IMR-90 (cell line): ENCODE measurements around the gene NMNAT3. TPM values are rescaled to one million over a fixed set of nuclear protein-coding genes. Genes with fewer than 3 reads are reported as not detected.

Source experiments
- ATAC-seq: fragments of 200-7000 bp; cut with Tn5 transposase; 2 replicates; pipeline ENCODE4 v1.9.1; 2020; ENCODE audit warnings: low read depth, mild to moderate bottlenecking, moderate library complexity
- BruUV-seq: library from RNA; stranded (reverse); fragments of 400-500 nt; replicated peaks from 2 replicates; lab custom pipeline; 2021; lab: Mats Ljungman, UMichigan
- CTCF ChIA-PET: fragments of 300-600 bp; formaldehyde crosslinking; extraction: SDS; loops from one replicate; lab custom pipeline; 2021; ENCODE audit warnings: antibody characterized with exemption; lab: Yijun Ruan, JAX
- POLR2A ChIA-PET: fragments of 300-600 bp; sonication (Branson Sonifier 250); formaldehyde crosslinking; loops from one replicate; lab custom pipeline; 2022; ENCODE audit warnings: antibody characterized with exemption; ENCODE audit not compliant: unreplicated experiment; lab: Charles Lee
- DNase-seq: peaks from one replicate; pipeline ENCODE4 v3.0.0; 2013
- H2AFZ ChIP-seq: replicated peaks from 2 replicates; pipeline ENCODE3; 2013; ENCODE audit warnings: low read length, mild to moderate bottlenecking; ENCODE audit not compliant: poor library complexity
- H2AK5ac ChIP-seq: 2 replicates; pipeline ENCODE4 v1.6.1; 2013; ENCODE audit warnings: low read depth, low read length, inconsistent platforms
- H2AK9ac ChIP-seq: replicated peaks from 2 replicates; pipeline ENCODE3; 2013; ENCODE audit warnings: mild to moderate bottlenecking, low read depth, low read length, moderate library complexity; ENCODE audit not compliant: poor library complexity
- H2BK120ac ChIP-seq: 2 replicates; pipeline ENCODE4 v1.6.1; 2013; ENCODE audit warnings: low read depth, low read length, inconsistent platforms
- H2BK15ac ChIP-seq: 3 replicates; pipeline ENCODE4 v1.6.1; 2013; ENCODE audit warnings: low read depth, low read length, inconsistent platforms
- H2BK20ac ChIP-seq: 2 replicates; pipeline ENCODE4 v1.6.1; 2013; ENCODE audit warnings: low read depth, mild to moderate bottlenecking, inconsistent platforms, low read length, moderate library complexity
- H2BK5ac ChIP-seq: 2 replicates; pipeline ENCODE4 v1.6.1; 2013; ENCODE audit warnings: mild to moderate bottlenecking, low read depth, low read length, inconsistent platforms; ENCODE audit not compliant: poor library complexity, severe bottlenecking
- H3K14ac ChIP-seq: replicated peaks from 2 replicates; pipeline ENCODE4 v1.6.1; 2013; ENCODE audit warnings: low read depth, low read length, inconsistent platforms
- H3K18ac ChIP-seq: 2 replicates; pipeline ENCODE4 v1.6.1; 2013; ENCODE audit warnings: low read depth, low read length, control low read depth
- H3K23ac ChIP-seq: 2 replicates; pipeline ENCODE4 v1.6.1; 2013; ENCODE audit warnings: low read depth, low read length, inconsistent platforms
- H3K27ac ChIP-seq: 2 replicates; pipeline ENCODE4 v1.5.1; 2013; ENCODE audit warnings: mild to moderate bottlenecking, control low read depth, low read length; ENCODE audit not compliant: insufficient read depth
- H3K27me3 ChIP-seq: 2 replicates; pipeline ENCODE4 v1.6.1; 2013; ENCODE audit warnings: low read length; ENCODE audit not compliant: control insufficient read depth, insufficient read depth
- H3K36me3 ChIP-seq: 2 replicates; pipeline ENCODE4 v1.6.1; 2013; ENCODE audit warnings: low read length, mixed read lengths; ENCODE audit not compliant: control insufficient read depth, insufficient read depth
- H3K4ac ChIP-seq: 2 replicates; pipeline ENCODE4 v1.6.1; 2013; ENCODE audit warnings: low read depth, low read length, inconsistent platforms
- H3K4me1 ChIP-seq: 2 replicates; pipeline ENCODE4 v1.6.1; 2013; ENCODE audit warnings: low read length, mixed read lengths; ENCODE audit not compliant: control insufficient read depth, insufficient read depth
- H3K4me2 ChIP-seq: 2 replicates; pipeline ENCODE4 v1.6.1; 2013; ENCODE audit warnings: low read depth, mild to moderate bottlenecking, control low read depth, low read length, moderate library complexity
- H3K4me3 ChIP-seq: 2 replicates; pipeline ENCODE4 v1.5.1; 2013; ENCODE audit warnings: low read depth, mild to moderate bottlenecking, control low read depth, low read length, moderate library complexity; ENCODE audit not compliant: insufficient read depth
- H3K56ac ChIP-seq: 2 replicates; pipeline ENCODE4 v1.6.1; 2013; ENCODE audit warnings: low read length, inconsistent platforms; ENCODE audit not compliant: insufficient read depth; ENCODE audit errors: extremely low read depth
- H3K79me1 ChIP-seq, 2 experiments: 2 replicates each; pipeline ENCODE4 v1.6.1; 2013; ENCODE audit warnings: low read length in 2 of 2, inconsistent platforms in 1 of 2, low read depth in 1 of 2
- H3K9ac ChIP-seq: 2 replicates; pipeline ENCODE4 v1.6.1; 2013; ENCODE audit warnings: low read depth, low read length, control low read depth
- H3K9me1 ChIP-seq: 2 replicates; pipeline ENCODE4 v1.6.1; 2013; ENCODE audit warnings: low read length, inconsistent platforms; ENCODE audit not compliant: insufficient read depth
- H3K9me3 ChIP-seq: 2 replicates; pipeline ENCODE4 v1.6.1; 2013; ENCODE audit warnings: low read length; ENCODE audit not compliant: control insufficient read depth, insufficient read depth
- H4K20me1 ChIP-seq: 2 replicates; pipeline ENCODE4 v1.6.1; 2013; ENCODE audit warnings: low read length, inconsistent platforms; ENCODE audit not compliant: insufficient read depth
- H4K5ac ChIP-seq: 2 replicates; pipeline ENCODE4 v1.6.1; 2013; ENCODE audit warnings: mild to moderate bottlenecking, low read depth, low read length, control low read depth
- H4K8ac ChIP-seq, 2 experiments: 2 replicates each; pipeline ENCODE4 v1.6.1; 2013; ENCODE audit warnings: low read depth in 2 of 2, low read length in 2 of 2, control low read depth in 1 of 2, inconsistent platforms in 1 of 2
- H4K91ac ChIP-seq: 2 replicates; pipeline ENCODE4 v1.6.1; 2013; ENCODE audit warnings: low read depth, low read length, inconsistent platforms; ENCODE audit not compliant: insufficient read depth
- FOS ChIP-seq: fragments of 150-350 bp; IDR thresholded peaks from 2 replicates; pipeline ENCODE4 v1.6.1; 2016; ENCODE audit warnings: low read depth, low read length
- WGBS, 2 experiments: methylation state at CpG; one replicate each; pipeline versions ENCODE4 v1.1.5 to v1.1.7; 2013; ENCODE audit warnings: missing lambda C conversion rate in 2 of 2; ENCODE audit not compliant: insufficient read length in 1 of 2; ENCODE audit errors: extremely low coverage in 2 of 2; 5-methylcytosine and 5-hydroxymethylcytosine counted together
- dilution Hi-C: fragments of 300-500 bp; cut with HindIII; formaldehyde crosslinking; loops from one replicate; pipeline ENCODE4 v1.14.3; 2018; ENCODE audit warnings: low sequenced_read_pairs; ENCODE audit not compliant: unreplicated experiment
- in situ Hi-C: fragments of 300-500 bp; cut with MboI; formaldehyde crosslinking; loops from 3 replicates; pipeline ENCODE4 v1.14.3; 2019; ENCODE audit warnings: low sequenced_read_pairs, inconsistent platforms, mixed read lengths
- intact Hi-C: fragments of 100-400 bp; cut with micrococcal nuclease; formaldehyde crosslinking; loops from 2 replicates; pipeline ENCODE4 v1.10.0; 2022
- microRNA-seq, 2 experiments: library from miRNA; stranded (forward) in 1 of 2; unstranded in 1 of 2; fragments of 10-50 nt in 1 of 2; fragments of <30 nt in 1 of 2; gene quantifications in 1 of 2; microRNA quantifications in 1 of 2; one replicate each; pipeline versions ENCODE3 to v1.1.0; 2013 to 2020; ENCODE audit not compliant: insufficient read depth in 1 of 2, insufficient read length in 1 of 2, unreplicated experiment in 1 of 2
- polyA plus RNA-seq, 3 experiments: library from polyadenylated mRNA; depleted of rRNA; stranded (reverse); fragments of >200 nt; gene quantifications; 2 replicates each; pipeline ENCODE4 v1.2.3, GENCODE V29; 2012; ENCODE audit warnings: low replicate concordance in 1 of 3
- small RNA-seq, 5 experiments: library from RNA; depleted of rRNA; stranded (forward); fragments of <200 nt; gene quantifications; one replicate each; pipeline ENCODE3, GENCODE V24; 2012
- total RNA-seq: library from RNA; depleted of rRNA; stranded (reverse); fragments of >200 nt; gene quantifications from 2 replicates; pipeline ENCODE4 v1.2.3, GENCODE V29; 2012; rRNA removed

NMNAT3 gene
- total and polyA plus RNA-seq, 2 of the 4 experiments (the other 2 are of a cell fraction), result 0.12 to 0.36 TPM

DNA sequence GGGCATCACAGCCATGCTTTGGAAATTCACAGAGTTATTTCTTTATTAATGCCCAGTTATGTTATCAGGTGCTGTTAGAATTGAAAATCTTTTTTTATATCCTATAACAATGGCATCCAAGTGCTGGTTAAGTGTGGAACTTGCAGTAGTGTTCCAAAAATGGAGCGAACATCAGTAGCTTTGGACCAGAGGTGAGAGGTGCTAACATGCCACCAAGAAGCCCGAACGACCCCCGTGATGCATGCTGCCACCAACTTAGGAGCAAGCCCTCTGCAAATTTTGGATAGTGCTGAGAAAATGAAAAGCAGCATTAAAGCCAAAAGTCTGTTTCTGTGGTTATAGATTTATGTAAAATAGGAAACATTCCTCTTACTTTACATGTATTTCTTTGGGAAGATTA is 163.0 kb downstream of the NMNAT3 start:
- TF ChIP-seq FOS, result no peak
- H3K79me1 ChIP-seq, result no peaks in the 10 kb centered on the region
- dilution Hi-C loops, result no loop called here
- no peaks in the 10 kb centered on the region for H3K27me3 ChIP-seq
- H3K14ac ChIP-seq, result no peak overlapping the region
- no peak overlapping the region for H4K8ac ChIP-seq
- no peak overlapping the region for H3K56ac ChIP-seq
- no TSS peak for BruUV-seq
- no peak overlapping the region for H2AK9ac ChIP-seq
- no peak overlapping the region for H4K5ac ChIP-seq
- intact Hi-C loops, result no loop called here
- H4K20me1 ChIP-seq, result no peaks in the 10 kb centered on the region
- H2BK5ac ChIP-seq, result no peak overlapping the region
- H2BK15ac ChIP-seq, result no peak overlapping the region
- no peak overlapping the region for H2AFZ ChIP-seq
- in situ Hi-C loops, result no loop called here
- H3K9ac ChIP-seq, result no peak overlapping the region
- no peak overlapping the region for H3K4ac ChIP-seq
- H3K4me3 ChIP-seq, result no peak overlapping the region
- ChIA-PET CTCF (no interaction called here), POLR2A (no interaction called here)
- no peak overlapping the region for H2BK20ac ChIP-seq
- H3K18ac ChIP-seq, result no peak overlapping the region
- H3K4me2 ChIP-seq, result no peak overlapping the region
- no peak for ATAC-seq
- H3K9me1 ChIP-seq, result no peaks in the 10 kb centered on the region
- H3K36me3 ChIP-seq, result no peaks in the 10 kb centered on the region
- no peak for DNase-seq
- H2AK5ac ChIP-seq, result no peak overlapping the region
- H3K27ac ChIP-seq, result no peak overlapping the region
- no peak overlapping the region for H4K91ac ChIP-seq
- H3K9me3 ChIP-seq, result no peaks in the 10 kb centered on the region
- H3K4me1 ChIP-seq, result no peaks in the 10 kb centered on the region
- WGBS, 2 experiments, result no CpG with 5 or more reads among the region's 4 CpGs
- no peak overlapping the region for H2BK120ac ChIP-seq
- no peak overlapping the region for H3K23ac ChIP-seq

Small RNA genes within 50 kb of the gene (microRNA-seq; reads per million reads assigned to microRNA genes)
- gene RN7SL724P (ENCODE audit: insufficient read depth, insufficient read length), result not detected

Small RNA genes within 50 kb of the gene (small RNA-seq; reads per million reads assigned to genes)
- gene RN7SL724P, result 0 reads per million in 5 experiments

Other genes starting within 250 kb of the NMNAT3 start
- not detected in 2 replicates for gene RBP2, start 201.5 kb downstream of the NMNAT3 start, total RNA-seq
- gene RBP2, start 201.5 kb downstream of the NMNAT3 start, polyA plus RNA-seq (2012; rRNA removed), result not detected in 2 replicates
- 61.9 and 65.4 TPM in 2 replicates for gene RBP1, start 138.2 kb downstream of the NMNAT3 start, total RNA-seq
- 117 and 134 TPM in 2 replicates for gene RBP1, start 138.2 kb downstream of the NMNAT3 start, polyA plus RNA-seq (2012; rRNA removed)